Measurements from ENCODE around the gene STARD8. TPM values are rescaled to one million over a fixed set of nuclear protein-coding genes. Genes with fewer than 3 reads are reported as not detected.

Gene STARD8
- polyA plus RNA-seq, 1 donor: 23.5 TPM

GRCh38 chrX:68749426-68749825, 102.0 kb downstream of the STARD8 start:
- DNase-seq (ENCODE audit: low read depth): no peak

- no peak for DNase-seq (ENCODE audit: low read depth)
Observed at GRCh38 chrX:68750316-68750715, 102.8 kb downstream of the STARD8 start.

GRCh38 chrX:68751372-68751771, 103.9 kb downstream of the STARD8 start:
- no peak for DNase-seq (ENCODE audit: low read depth)

GRCh38 chrX:68753218-68753617, 105.8 kb downstream of the STARD8 start:
- no peak for DNase-seq (ENCODE audit: low read depth)

GRCh38 chrX:68754406-68754805, 106.9 kb downstream of the STARD8 start:
- no peak for DNase-seq (ENCODE audit: low read depth)

GRCh38 chrX:68755616-68756125, 108.2 kb downstream of the STARD8 start:
- no peak for DNase-seq (ENCODE audit: low read depth)

- DNase-seq (ENCODE audit: low read depth): no peak
Observed at GRCh38 chrX:68757331-68757730, 109.9 kb downstream of the STARD8 start.

- DNase-seq (ENCODE audit: low read depth): no peak
Observed at GRCh38 chrX:68757731-68758130, 110.3 kb downstream of the STARD8 start.

- DNase-seq (ENCODE audit: low read depth): no peak
Observed at GRCh38 chrX:68758671-68759070, 111.2 kb downstream of the STARD8 start.

GRCh38 chrX:68761086-68761485, 113.6 kb downstream of the STARD8 start:
- no peak for DNase-seq (ENCODE audit: low read depth)

- DNase-seq (ENCODE audit: low read depth): no peak
Observed at GRCh38 chrX:68762766-68763165, 115.3 kb downstream of the STARD8 start.

- no peak for DNase-seq (ENCODE audit: low read depth)
Observed at GRCh38 chrX:68763481-68763880, 116.0 kb downstream of the STARD8 start.

Other genes with a start within 250 kb of the STARD8 start
- gene OPHN1, start 214.2 kb upstream of the STARD8 start, polyA plus RNA-seq (ENCODE audit: insufficient read length): 16.3 TPM
- gene YIPF6, start 148.6 kb upstream of the STARD8 start, polyA plus RNA-seq (ENCODE audit: insufficient read length): 29.6 TPM
- gene EFNB1, start 181.4 kb downstream of the STARD8 start, polyA plus RNA-seq (ENCODE audit: insufficient read length): 45.9 TPM

All from forelimb muscle (tissue), 1 donor.